Suppressor macrophage (primary cell): ENCODE results near the gene TLE6.
"Not testable (repeated sequence)": the region's sequence is repeated elsewhere in the genome, so short reads cannot be mapped to it uniquely, and the experiment has no call there.

ENCODE experiments used
- DNase-seq, 4 experiments: peaks; one replicate each; pipeline ENCODE4 v3.0.0-alpha.2; 2020 to 2022

TLE6 gene

DNA sequence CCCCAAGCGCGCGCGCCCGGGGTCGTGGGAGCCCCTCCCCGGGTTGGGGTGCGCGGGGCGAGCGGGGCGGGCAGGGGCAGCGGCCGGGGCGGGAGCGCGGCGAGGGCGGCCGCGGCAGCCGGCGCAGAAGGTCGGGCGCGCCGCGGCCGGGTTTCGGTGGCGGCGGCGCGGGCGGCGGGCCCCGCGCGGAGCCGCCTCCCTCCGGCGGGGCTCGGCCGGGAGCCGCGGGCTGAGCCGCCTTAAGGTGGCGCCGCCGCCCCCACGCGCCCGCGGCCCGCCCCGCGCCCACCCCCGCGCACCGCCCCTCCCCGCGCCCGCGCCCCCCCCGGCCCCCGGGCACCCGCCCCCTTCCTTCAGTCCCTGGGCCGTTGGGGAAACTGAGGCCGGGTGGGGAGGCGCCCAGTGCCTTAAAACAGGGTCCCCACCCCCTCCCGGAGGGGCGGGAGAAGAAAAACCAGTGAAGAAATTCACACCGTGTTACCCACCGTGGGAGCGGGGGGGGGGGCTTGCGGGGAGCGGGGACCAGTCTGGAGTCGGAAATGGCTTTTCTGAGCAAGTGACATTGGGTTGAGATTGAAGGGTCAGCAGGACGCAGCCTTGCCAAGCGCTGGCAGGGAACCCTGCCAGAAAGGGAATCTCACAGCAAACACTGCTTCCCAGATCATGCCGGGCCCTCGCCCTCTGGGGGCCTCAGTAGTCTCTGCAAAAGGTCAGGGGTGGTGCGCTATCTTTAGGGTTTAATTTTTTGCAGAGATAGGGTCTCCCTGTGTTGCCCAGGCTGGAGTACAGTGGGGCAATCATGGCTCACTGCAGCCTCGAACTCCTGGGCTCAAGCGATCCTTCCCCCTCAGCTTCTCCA lies 51.9 kb downstream of the TLE6 start, which contains the start of gene TLE2:
Gene TLE2, minus strand, starts transcription at position 216 of the 859 bp plus-strand sequence. CDS start 376 bp downstream, outside the sequence.
- DNase-seq = peak in 2 of 4 experiments; percentile 20 to 39

GRCh38 chr19:3031607-3031867 lies 54.2 kb downstream of the TLE6 start:
- no peak for DNase-seq

DNA sequence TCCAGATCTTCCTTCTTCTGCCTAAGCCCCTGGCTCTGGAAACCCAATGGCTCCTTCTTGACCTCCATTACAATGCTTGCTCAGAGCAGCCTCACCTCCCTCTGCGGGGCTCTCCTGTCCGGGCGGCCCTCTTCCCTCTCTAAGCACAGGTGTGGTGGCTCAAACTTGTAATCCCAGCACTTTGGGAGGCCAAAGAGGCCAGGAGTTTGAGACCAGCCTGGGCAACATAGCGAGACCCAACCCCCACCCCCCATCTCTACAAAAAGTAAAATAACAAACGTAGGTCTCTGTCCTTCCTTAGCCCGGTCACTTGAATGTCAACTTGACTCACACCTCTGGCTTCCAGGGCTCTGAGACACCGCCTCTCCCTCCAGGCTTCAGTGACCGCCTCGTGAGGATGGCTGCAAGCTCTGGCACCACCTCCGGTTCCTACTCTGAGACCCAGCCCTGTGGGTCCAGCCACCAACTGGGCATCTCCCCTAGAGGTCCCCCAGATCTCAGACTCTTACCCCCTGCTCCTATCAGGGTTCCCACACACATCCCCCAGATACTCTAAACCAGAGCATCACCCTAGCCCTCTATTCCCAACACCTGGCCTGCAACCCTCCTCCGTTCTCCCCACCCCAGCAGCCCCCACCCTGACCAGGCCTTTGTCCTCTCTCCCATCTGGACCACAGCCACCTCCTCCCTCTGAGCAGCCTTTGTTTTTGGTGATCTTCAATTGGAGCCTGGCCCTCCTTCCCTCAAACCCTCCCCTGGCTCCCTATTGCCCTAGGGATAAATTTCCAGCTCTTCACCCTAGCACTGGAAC lies 56.4 kb downstream of the TLE6 start:
- DNase-seq = no peak

DNA sequence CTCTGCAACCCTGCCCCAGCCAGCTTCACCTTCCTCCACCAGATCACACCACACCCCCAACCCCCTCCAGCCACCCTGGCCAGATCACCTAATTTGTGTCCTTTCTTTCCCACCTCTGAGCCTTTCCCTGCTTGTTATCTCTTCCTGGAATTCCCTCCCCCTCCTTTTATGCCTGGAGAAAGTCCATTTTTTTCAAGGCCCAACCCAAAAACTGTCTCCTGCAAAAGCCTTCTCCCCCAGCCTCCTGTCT lies 57.0 kb downstream of the TLE6 start:
- DNase-seq = no peak

- peak; percentile 34 to 50 (median 46) for DNase-seq
Observed at GRCh38 chr19:3034656-3035541, 57.5 kb downstream of the TLE6 start.

DNA sequence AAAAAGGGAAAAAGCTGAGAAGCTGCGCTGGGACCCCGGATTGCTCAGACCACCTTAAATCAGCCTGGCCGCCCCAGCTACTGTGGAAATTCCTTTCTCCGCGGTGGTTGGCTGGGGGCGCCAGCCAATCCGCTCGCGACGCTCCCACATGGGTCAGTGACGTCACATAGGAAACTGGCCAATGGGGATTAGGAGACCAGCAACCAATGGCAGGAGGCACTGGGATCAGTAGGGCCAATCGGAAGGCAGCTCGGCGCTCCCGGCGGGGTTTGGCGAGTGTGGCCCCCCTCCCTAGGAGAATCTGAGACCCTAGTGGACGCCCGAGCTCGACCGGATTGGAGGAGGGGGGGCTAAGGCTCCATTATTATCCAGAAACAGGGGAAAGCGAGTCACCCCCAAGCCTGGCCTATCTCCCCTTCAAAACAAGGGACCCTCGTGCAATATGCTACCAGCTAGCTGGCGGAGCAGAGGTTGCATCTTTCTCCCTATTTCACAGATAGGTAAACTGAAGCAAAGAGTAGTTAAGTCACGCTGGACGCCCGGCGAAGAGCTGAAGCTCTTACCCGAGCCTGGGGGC lies 58.3 kb downstream of the TLE6 start:
- DNase-seq = peak; percentile 97 to 99 (median 98)

DNA sequence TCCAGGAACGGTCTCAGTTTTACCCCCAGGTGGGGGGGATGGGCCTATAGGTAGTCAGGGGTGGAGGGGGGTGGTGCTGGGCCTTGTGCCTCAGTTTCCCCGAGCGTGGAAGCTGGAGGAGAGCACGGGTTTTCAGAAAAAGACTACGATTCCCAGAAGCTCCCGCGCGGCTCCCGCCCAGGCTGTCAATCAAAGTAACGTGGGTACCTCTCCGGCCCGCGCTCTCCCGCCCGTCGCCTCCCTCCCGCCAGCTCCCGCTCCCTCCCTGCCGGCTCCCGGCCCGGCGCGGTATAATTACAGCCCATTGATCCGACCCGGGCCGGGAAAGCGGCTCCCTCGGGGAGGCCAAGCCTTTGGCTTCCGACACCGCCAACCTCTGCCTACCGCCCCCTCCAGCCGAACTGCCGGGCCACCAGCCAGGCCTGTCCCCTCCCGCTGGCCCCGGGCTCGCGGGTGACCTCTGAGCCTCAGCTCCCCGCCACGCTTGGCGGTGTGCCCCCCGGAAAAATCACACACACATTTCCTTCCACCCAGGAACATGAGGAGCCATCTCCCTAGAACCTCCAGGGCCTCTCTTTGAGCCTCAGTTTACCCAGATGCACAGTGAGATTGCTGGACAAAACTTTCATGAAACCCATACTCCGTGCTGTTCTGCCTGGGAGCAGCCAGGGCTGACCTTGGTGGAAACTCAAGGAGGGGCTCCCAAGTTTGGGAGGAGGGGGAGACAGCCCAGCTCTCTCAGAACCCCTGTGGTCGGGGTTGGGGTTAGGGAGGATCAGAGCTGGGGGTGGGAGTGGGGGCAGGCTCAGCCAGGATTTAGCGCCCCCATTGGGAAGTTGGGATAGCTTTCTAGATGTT lies 59.0 kb downstream of the TLE6 start:
- DNase-seq = peak; percentile 92 to 95 (median 93)

- DNase-seq = not testable (repeated sequence)
Observed at GRCh38 chr19:3036977-3037544, 59.7 kb downstream of the TLE6 start.

GRCh38 chr19:3038214-3038613 lies 60.9 kb downstream of the TLE6 start:
- DNase-seq = no peak

- no peak for DNase-seq
Observed at GRCh38 chr19:3039125-3039524, 61.8 kb downstream of the TLE6 start.

DNA sequence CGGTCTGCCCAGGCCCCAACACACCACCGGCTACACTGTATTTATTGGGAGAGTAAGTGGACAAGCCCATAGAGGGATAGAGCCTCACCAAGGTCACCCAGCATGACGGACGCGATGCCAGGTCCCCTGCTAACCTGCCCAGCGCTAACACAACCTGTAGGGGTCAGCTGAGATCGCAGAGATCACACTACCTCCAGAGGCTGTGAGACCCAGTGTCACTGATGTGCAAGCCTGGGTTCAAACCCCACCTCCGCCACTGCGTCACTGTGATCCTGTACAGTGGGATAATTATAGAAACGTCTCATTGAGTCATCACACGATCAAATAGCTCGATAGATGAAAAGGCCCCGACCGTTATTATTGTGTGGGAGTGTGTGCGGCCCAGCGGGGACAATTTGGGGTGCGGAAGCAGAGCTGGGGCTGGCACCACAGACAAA lies 62.3 kb downstream of the TLE6 start:
- no peak for DNase-seq

DNA sequence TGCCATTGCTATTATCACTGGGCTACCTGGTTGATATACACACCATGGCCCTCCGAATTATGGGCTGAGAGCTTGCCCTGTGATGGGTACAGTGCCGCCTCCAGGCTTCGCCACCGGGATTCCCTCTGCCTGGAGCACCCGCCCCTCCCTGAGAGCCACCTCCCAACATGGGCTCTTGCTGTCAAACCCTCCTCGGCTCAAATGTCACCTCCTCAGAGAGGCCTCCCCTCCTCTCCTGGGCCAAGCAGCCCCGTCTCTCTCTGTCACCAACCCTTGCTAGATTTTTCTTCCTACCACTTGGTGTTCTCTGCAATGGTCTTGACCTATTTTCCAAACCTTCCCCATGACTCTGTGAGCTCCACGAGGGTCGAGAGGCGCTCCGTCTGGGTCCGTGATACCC lies 64.0 kb downstream of the TLE6 start:
- DNase-seq = no peak

- no peak for DNase-seq
Observed at GRCh38 chr19:3041761-3042620, 64.6 kb downstream of the TLE6 start.

DNA sequence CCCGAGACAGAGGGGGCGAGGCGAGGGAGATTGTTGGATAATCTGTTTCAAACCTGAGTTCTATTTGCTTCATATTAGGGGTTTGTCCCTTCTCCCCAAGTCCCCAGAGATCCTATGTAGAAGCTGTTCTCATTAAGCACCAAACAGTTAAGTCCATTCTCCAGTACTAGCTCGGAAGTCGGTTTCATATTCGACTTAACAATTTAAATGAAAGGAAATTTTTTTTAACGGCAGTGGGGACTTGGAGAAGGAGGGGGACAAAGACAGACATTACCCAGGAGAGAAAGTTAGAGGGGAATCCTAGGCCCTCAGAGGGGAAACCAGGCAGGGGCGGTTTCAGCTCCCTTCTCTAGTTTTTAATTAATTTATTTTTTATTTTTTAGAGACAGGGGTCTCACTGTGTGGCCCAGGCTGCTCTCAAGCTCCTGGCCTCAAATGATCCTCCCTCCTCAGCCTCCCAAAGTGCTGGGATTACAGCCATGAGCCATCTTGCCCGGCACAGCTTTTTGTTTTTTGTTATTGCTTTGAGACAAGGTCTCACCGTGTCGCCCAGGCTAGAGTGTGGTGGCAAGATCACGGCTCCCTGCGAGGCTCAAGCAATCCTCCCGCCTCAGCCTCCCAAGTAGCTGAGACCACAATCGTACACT lies 65.4 kb downstream of the TLE6 start:
- no peak for DNase-seq
